Parathyroid adenoma (tissue), 2 donors: ENCODE measurements around the gene SDR39U1.
A peak's percentile ranks its signal among the peaks of the same experiment; 100 is the strongest.

Experiments used
- H2AFZ ChIP-seq: fragments of 300-600 bp; sonication (generic); one replicate; pipeline ENCODE4 v1.7.0; 2017; ENCODE audit warnings: antibody characterized with exemption, mild to moderate bottlenecking
- H3K27ac ChIP-seq: fragments of 300-600 bp; sonication (generic); one replicate; pipeline ENCODE4 v1.7.0; 2017
- H3K27me3 ChIP-seq: fragments of 300-600 bp; sonication (generic); one replicate; pipeline ENCODE4 v1.7.0; 2017; ENCODE audit warnings: low read length; ENCODE audit not compliant: control insufficient read depth, insufficient read depth
- H3K36me3 ChIP-seq: fragments of 300-600 bp; sonication (generic); one replicate; pipeline ENCODE4 v1.7.0; 2017; ENCODE audit warnings: low read length; ENCODE audit not compliant: control insufficient read depth, insufficient read depth
- H3K4me1 ChIP-seq: fragments of 300-600 bp; sonication (generic); one replicate; pipeline ENCODE4 v1.7.0; 2017; ENCODE audit warnings: control low read depth
- H3K4me2 ChIP-seq: fragments of 300-600 bp; sonication (generic); one replicate; pipeline ENCODE4 v1.7.0; 2017; ENCODE audit warnings: low read length
- H3K4me3 ChIP-seq: fragments of 300-600 bp; sonication (generic); one replicate; pipeline ENCODE4 v1.7.0; 2017; ENCODE audit warnings: low read depth, low read length
- H3K79me2 ChIP-seq: fragments of 300-600 bp; sonication (generic); one replicate; pipeline ENCODE4 v1.7.0; 2017; ENCODE audit warnings: control low read depth
- H3K9ac ChIP-seq: fragments of 300-600 bp; sonication (generic); one replicate; pipeline ENCODE4 v1.7.0; 2017; ENCODE audit warnings: mild to moderate bottlenecking
- H3K9me3 ChIP-seq: fragments of 300-600 bp; sonication (generic); one replicate; pipeline ENCODE4 v1.7.0; 2017; ENCODE audit warnings: low read length; ENCODE audit not compliant: control insufficient read depth
- CTCF ChIP-seq: fragments of 300-600 bp; sonication (generic); IDR thresholded peaks from one replicate; pipeline ENCODE4 v1.7.0; 2017; ENCODE audit warnings: antibody characterized with exemption, mild to moderate bottlenecking
- donor health status: primary hyperparathyroidism.

The SDR39U1 gene

GRCh38 chr14:24399447-24399822 lies 43.1 kb downstream of the SDR39U1 start:
- H3K36me3 ChIP-seq, result no peaks in the 10 kb centered on the region
- no peaks in the 10 kb centered on the region for H3K9me3 ChIP-seq
- H3K27me3 ChIP-seq, result no peaks in the 10 kb centered on the region
- H3K9ac ChIP-seq, result no peak overlapping the region
- peak overlapping the region; percentile 93 for H2AFZ ChIP-seq
- TF ChIP-seq CTCF, result no peak
- peak overlapping the region; percentile 74 for H3K4me3 ChIP-seq
- peaks cover 2% of the 10 kb centered on the region for H3K79me2 ChIP-seq
- H3K4me1 ChIP-seq, result peaks cover 18% of the 10 kb centered on the region
- peak overlapping the region; percentile 45 for H3K27ac ChIP-seq
- peak overlapping the region; percentile 90 for H3K4me2 ChIP-seq

GRCh38 chr14:24398653-24399446 lies 43.7 kb downstream of the SDR39U1 start, which contains the start of gene NYNRIN:
Gene NYNRIN, plus strand, starts transcription at chr14:24399003. Its CDS starts 244 bp downstream, at chr14:24399247.
- no peaks in the 10 kb centered on the region for H3K27me3 ChIP-seq
- peaks cover 2% of the 10 kb centered on the region for H3K79me2 ChIP-seq
- H3K36me3 ChIP-seq, result no peaks in the 10 kb centered on the region
- H3K27ac ChIP-seq, result peak within 1 kb of the TSS; percentile 45
- H3K4me1 ChIP-seq, result peaks cover 18% of the 10 kb centered on the region
- H3K4me3 ChIP-seq, result peak within 1 kb of the TSS; percentile 74
- H2AFZ ChIP-seq, result peak within 1 kb of the TSS; percentile 93
- H3K9me3 ChIP-seq, result no peaks in the 10 kb centered on the region
- no peak within 1 kb of the TSS for H3K9ac ChIP-seq
- peak within 1 kb of the TSS; percentile 90 for H3K4me2 ChIP-seq
- TF ChIP-seq CTCF, result no peak

GRCh38 chr14:24398293-24398652 lies 44.3 kb downstream of the SDR39U1 start:
- H3K4me1 ChIP-seq, result peaks cover 16% of the 10 kb centered on the region
- H3K9me3 ChIP-seq, result no peaks in the 10 kb centered on the region
- H3K36me3 ChIP-seq, result no peaks in the 10 kb centered on the region
- peak overlapping the region; percentile 2 for H2AFZ ChIP-seq
- H3K4me3 ChIP-seq, result no peak overlapping the region
- H3K27ac ChIP-seq, result peak overlapping the region; percentile 8
- H3K79me2 ChIP-seq, result peaks cover 2% of the 10 kb centered on the region
- H3K27me3 ChIP-seq, result no peaks in the 10 kb centered on the region
- no peak overlapping the region for H3K4me2 ChIP-seq
- no peak for TF ChIP-seq CTCF
- no peak overlapping the region for H3K9ac ChIP-seq

- peaks cover 2% of the 10 kb centered on the region for H3K79me2 ChIP-seq
- no peak overlapping the region for H3K4me3 ChIP-seq
- TF ChIP-seq CTCF, result no peak
- H3K9me3 ChIP-seq, result no peaks in the 10 kb centered on the region
- no peak overlapping the region for H3K9ac ChIP-seq
- no peaks in the 10 kb centered on the region for H3K36me3 ChIP-seq
- H3K4me1 ChIP-seq, result peaks cover 16% of the 10 kb centered on the region
- H3K27ac ChIP-seq, result peak overlapping the region; percentile 8
- peak overlapping the region; percentile 10 for H2AFZ ChIP-seq
- H3K4me2 ChIP-seq, result no peak overlapping the region
- H3K27me3 ChIP-seq, result no peaks in the 10 kb centered on the region
Observed at GRCh38 chr14:24397639-24398292, 44.8 kb downstream of the SDR39U1 start.
